GM19023 (cell line): ENCODE results near the gene MAOB.

Experiments used
- ATAC-seq: cut with Tn5 transposase; IDR thresholded peaks from one replicate; pipeline ENCODE4 v1.9.1; 2021; ENCODE audit warnings: mild to moderate bottlenecking, moderate library complexity; ENCODE audit not compliant: unreplicated experiment

Gene MAOB

DNA sequence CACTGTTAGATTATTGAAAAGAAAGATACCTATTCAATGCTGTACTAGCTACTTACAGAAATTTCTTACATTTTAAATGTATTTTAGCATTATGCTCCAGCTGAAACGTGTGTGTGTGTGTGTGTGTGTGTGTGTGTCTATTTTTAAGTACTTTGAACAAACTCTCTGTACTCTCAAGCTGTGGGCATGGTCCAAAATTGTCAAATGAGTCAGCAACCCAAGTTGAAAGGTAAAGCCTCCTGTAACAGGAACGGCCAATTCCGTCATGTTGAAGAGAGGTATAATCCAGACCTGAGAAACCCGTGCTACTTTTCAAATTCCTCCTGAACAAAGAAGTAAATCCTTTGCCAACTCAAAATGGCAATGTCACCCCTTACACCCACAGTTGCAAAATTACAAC is 20.5 kb downstream of the MAOB start:
- ATAC-seq, result no peak

DNA sequence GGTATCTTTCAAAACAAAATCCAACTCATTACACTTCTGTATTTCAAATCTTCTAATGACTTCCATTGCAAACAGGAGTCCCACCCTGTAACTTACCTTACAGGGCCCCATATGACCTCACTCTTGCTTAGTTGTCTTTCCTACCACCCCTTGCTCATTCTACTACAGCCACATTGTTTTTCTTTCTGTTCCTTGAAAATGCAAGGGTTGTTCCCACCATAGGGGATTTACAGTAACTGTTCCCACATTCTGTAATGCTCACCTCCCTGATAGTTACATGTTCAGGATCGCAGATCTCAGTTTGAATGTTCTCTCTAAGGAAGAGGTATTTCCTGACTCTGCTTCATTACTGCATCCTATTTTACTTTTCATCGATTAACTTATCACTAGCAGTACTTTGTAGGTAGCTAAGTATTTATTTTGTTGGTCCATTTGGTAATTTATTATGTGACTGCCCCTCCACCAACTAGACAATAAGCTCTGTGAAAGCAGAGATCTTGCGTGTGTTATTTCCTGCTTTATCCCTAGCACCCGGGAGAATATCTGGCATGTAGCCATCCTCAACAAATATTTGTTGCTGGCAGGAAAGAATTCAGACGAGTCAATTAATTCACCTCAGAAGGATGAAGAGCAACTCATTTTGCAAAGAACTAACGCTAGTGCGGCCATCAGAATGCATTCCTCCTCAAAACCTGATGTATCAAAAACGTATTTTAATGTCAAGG is 21.4 kb downstream of the MAOB start:
- no peak for ATAC-seq

DNA sequence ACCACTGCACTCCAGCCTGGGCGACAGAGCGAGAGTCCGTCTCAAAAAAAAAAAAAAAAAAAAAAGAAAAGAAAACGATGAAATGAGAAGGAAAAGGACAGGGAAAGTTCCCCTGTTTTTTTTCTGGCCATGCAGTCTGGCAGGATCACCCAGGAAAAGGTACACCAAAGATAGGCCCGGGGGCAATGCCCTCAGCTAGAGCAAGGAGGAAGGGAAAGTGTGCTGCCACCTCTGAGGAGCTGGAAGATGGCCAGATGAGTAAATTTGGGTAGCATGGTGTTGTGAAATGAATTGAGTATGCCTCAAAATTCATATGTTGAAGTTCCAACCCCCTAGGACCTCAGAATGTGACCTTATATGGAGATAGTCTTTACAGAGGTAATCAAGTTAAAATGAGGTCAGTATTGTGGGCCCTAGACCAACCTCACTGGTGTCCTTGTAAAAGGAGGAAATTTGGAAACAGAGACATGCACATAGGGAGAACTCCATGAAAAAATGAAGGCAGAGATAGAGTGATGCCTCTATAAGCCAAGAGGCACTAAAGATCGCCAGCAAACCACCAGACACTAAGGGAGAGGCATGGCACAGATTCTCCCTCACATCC is 28.9 kb downstream of the MAOB start:
- no peak for ATAC-seq

DNA sequence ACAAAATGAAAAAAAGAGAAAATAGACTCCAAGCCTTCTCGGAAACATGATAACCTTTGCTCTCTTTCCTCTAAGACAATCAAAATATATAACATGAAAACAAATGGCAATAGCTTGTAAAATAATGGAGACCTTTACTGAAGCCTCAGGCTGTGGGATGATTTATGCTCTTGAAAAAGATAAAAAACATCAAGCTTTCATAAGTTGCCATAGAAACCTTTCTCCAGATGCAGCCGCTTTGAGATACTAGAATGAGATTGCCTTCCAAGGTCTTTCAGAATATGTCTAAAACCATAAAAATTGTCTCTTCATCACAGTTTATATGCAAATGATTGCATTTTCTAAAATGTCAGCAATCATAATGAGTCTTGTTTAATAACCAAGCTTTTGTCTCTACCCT is 31.6 kb downstream of the MAOB start:
- ATAC-seq, result no peak

DNA sequence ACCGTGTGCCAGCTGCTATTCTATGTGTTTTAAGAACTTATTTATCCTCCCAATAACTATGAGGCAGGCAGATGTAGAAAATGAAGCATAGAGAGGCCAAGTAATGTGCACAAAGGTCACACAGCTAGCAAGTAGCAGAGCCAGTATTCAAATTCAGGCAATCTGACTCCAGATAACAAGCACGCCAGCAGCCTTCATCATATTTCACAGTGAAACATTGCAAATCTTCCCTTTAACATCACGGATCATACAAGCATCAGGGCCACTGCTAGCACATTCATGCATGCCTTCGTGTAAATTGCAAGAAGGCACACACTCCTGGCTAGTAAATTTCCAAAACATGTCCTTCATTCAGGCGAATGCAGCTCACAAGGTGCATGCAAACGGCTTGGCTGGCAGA is 33.1 kb downstream of the MAOB start:
- no peak for ATAC-seq

GRCh38 chrX:43847352-43847751 is 34.9 kb downstream of the MAOB start:
- no peak for ATAC-seq

DNA sequence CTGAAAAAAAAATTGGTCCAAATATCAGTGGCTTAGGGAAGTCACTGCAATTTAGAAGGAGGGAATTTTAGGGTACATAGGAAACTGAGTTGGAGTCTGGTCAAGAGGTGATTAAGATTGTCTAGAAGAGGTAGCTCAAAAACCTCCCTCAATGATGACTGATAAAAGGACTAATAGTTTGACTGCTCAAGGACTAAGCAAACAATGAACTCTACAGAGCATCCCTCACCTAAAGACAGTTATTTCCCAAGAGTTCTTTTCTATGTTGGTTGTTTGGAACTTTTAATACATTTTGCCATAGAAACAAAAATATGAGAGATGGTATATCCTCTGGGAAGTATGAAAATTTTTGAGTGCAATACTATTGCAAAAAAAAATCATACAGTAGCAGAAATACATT is 35.7 kb downstream of the MAOB start:
- no peak for ATAC-seq

- ATAC-seq, result no peak
Observed at GRCh38 chrX:43845776-43846175, 36.5 kb downstream of the MAOB start.

DNA sequence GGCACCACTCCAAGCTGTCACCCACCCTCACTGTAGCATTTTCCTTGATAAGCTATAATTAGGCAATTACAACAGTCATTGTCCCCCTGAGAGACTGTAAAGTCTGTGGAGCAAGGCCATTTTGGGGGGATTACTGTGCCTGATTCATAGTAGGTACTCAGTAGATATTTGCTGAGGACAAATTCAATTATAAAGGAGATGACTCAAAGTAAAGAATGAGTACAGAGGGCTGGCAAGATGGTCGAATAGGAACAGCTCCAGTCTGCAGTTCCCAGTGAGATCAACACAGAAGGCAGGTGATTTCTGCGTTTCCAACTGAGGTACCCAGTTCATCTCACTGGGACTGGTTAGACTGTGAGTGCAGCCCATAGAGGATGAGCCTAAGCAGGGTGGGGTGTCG is 42.0 kb downstream of the MAOB start:
- ATAC-seq, result no peak

DNA sequence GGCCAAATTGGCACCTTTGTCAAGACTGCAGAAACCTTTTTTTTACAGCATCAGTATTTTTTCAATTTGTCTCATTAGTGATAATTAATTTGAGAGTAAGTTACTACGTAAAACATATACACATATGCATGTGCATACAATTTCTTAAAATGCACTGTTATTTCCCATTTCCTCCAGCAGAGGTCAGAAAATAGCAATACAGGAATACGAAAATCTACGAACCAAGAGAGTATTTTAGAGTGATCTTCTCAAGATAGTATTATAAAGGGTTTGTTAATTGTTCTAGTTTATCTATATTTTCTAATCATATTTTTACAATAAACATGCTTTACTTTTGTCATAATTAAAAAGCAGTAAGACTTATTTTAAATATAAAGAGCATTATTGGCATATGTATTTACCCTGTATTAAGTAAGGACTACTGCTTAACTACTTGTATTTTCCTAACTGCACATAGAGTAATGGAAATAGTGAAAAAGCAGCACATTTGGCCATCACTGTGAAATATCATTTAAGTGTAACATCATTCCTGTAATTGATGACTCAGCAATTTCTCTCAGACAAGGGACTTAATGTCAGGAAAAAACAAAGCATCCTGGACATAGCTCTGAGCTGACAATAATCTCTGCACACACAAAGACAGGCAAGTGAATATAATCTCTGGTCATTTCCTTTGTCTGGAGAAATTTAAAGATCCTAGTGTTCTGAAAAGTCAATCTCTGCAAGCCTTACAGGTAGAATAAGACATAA is 45.6 kb downstream of the MAOB start:
- no peak for ATAC-seq

DNA sequence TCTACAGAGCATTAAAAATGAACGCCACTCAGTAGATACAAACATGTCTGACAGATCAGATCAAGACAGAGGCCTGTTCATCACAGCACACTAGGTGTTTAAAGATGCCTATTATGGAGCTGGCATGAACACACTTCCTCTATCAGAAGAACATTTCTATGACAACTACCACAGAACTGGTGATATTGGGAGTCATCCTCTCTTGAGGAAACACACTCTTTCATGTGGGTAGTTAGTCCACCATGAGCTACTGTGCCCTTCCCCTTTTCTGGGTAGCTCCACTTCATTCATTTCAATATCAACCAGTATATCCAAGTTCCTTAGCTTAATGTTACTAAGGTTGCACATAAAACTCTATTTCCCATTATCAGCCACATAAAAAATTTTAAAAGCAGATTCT is 46.7 kb downstream of the MAOB start:
- no peak for ATAC-seq

- ATAC-seq, result no peak
Observed at GRCh38 chrX:43827791-43828190, 54.5 kb downstream of the MAOB start.

DNA sequence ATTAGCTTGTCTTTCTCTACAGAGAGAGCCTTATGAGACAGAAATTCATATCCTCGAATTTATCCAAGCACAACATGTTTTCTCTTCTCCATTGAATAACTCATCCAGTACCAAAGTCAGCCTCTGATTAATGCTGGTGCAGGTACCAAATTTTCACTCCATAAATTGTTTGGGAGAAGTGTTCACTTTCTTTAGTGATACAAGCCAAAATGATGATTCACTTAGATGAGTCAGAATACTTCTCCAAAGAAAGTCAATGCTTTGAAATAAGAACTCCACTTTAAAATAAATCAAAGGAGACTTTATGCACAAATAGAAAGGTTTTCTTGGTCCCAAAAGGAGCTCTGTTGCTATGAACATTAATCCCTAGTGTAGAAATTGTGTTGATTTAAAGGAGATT is 60.2 kb downstream of the MAOB start:
- ATAC-seq, result no peak

- ATAC-seq, result no peak
Observed at GRCh38 chrX:43817444-43817843, 64.8 kb downstream of the MAOB start.

DNA sequence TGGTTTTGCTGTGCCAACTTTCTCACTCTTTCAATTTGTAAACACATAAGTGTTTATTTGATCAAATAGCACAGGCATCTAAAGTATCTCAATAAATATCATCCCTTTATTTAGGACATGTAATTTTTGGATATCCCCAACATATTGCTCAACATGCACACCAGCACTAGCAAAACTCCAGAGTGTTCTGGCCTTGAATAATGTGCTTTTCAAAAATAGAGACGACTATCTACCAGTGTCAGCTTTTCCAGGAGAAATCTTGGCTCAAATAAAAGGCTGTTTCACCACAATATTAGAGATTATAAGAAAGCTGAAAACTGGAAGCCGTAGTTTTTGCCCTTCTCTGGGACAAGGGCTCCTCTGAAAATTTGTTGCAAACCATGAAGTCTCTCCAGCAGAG is 67.0 kb downstream of the MAOB start:
- ATAC-seq, result no peak

GRCh38 chrX:43813898-43814297 is 68.4 kb downstream of the MAOB start:
- no peak for ATAC-seq

- ATAC-seq, result no peak
Observed at GRCh38 chrX:43813319-43813718, 68.9 kb downstream of the MAOB start.

DNA sequence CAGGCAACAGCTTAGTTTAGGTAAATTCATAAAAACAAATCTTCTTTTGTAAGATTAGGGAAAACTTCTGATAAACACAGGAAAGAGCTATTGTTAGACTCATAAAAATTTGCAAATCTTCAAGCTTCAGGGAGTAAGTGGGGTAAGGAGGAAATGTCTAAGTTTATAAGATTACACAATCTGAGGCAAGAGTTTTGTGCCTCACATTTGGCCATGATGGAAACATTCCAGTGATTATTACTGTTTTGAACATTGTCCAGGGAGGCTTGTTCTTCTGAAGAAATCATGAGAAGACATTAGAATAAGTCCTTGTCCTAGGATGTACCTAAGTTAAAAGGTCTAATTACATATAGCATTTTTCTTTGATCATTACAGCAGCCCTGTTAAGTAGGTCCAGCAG is 72.8 kb downstream of the MAOB start:
- no peak for ATAC-seq

DNA sequence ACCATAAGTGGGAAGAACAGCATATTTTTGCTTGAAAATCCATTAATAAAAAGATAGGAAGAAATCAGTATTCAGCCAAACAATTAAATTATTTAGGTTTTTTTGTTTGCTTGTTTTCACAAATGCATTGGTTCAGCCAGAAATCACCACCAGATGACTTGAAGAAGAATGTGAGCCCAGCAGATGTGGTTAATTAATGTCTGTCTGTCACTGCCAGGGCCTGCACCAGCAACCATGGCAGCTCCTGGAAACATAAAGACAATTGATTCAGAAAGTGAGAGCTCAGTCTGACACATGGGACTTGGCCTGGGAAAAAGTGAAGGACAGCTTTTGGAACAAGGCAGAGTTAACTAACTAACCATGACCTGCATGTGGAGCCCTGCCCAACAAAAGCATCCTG is 74.0 kb downstream of the MAOB start:
- no peak for ATAC-seq

DNA sequence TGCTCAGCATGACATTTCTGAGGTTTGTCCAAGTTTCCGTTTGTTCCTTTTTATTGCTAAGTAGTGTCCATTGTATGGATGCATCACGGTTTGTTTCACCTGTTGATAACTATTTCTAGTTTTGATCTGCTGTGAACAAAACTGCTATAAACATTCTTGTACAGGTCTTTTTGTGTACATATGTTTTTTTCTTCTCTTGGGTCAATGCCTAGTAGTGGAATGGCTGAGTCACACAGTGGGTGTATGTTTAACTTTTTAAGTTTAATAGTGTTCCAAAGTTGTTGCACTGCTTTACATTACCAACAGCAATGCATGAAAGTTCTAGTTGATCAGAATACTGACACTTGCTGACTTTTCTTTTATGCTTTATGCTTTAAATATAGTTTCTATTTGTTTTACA is 76.7 kb downstream of the MAOB start:
- no peak for ATAC-seq

DNA sequence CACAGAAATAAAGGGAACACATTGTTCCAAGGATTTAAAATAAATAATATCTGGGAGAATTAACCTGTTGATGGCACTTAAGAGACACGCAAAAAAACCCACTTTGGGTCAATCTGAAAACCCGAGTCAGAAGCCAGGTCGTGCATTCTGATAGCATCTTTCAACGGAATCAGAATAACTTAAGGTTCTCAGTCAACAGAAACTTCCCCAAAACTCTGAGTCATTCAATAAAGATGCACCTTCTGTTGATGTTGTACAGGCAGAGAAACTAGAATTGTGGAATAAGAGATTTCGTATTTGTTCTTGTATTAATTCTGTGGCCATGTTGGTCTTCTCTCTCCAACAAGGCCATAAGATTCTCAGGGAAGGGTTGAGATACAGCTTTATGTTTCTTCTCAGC is 78.2 kb downstream of the MAOB start:
- ATAC-seq, result no peak

- no peak for ATAC-seq
Observed at GRCh38 chrX:43785930-43786591, 96.2 kb downstream of the MAOB start.
